A549 (cell line): ENCODE measurements around the gene USP17L15.
"Not testable (repeated sequence)": the region's sequence is repeated elsewhere in the genome, so short reads cannot be mapped to it uniquely, and the experiment has no call there.

Experiments used
- CHD2 ChIP-seq: fragments of 150-350 bp; IDR thresholded peaks from 2 replicates; pipeline ENCODE4 v1.6.1; 2014; ENCODE audit warnings: low read length; ENCODE audit not compliant: partially characterized antibody
- E2F6 ChIP-seq: IDR thresholded peaks from 2 replicates; pipeline ENCODE4 v1.6.1; 2012; ENCODE audit warnings: low read depth, borderline replicate concordance
- JUN ChIP-seq, 2 experiments: fragments of >200 bp; sonication (Bioruptor Twin); formaldehyde crosslinking; IDR thresholded peaks; 2 replicates in 1 of 2; 3 replicates in 1 of 2; pipeline ENCODE4 v1.6.1; 2016 to 2017
- MAZ ChIP-seq: fragments of 150-350 bp; IDR thresholded peaks from 2 replicates; pipeline ENCODE4 v1.6.1; 2014; ENCODE audit warnings: antibody characterized with exemption, low read depth, low read length, borderline replicate concordance
- NR3C1 ChIP-seq: fragments of >200 bp; sonication (Bioruptor Twin); formaldehyde crosslinking; IDR thresholded peaks from 3 replicates; pipeline ENCODE4 v1.6.1; 2017
- PBX3 ChIP-seq: IDR thresholded peaks from 2 replicates; pipeline ENCODE4 v1.6.1; 2012
- POLR2A ChIP-seq: IDR thresholded peaks from 2 replicates; pipeline ENCODE4 v1.6.1; 2012; ENCODE audit warnings: mild to moderate bottlenecking, low read length
- RAD21 ChIP-seq, 2 experiments: fragments of >200 bp in 1 of 2; sonication (Bioruptor Twin) in 1 of 2; formaldehyde crosslinking in 1 of 2; IDR thresholded peaks in 1 of 2; conservative IDR thresholded peaks in 1 of 2; 2 replicates in 1 of 2; 3 replicates in 1 of 2; pipeline ENCODE4 v1.6.1; 2012 to 2018; ENCODE audit warnings: inconsistent platforms in 1 of 2
- RARB ChIP-seq: fragments of 250-450 bp; sonication (Bioruptor Pico); IDR thresholded peaks from 2 replicates; pipeline ENCODE4 v1.8.0; 2021; ENCODE audit warnings: mild to moderate bottlenecking, moderate library complexity
- RCOR1 ChIP-seq: fragments of 150-350 bp; IDR thresholded peaks from 2 replicates; pipeline ENCODE4 v1.6.1; 2014; ENCODE audit warnings: antibody characterized with exemption, low read length, low read depth
- REST ChIP-seq: fragments of 200-600 bp; sonication (generic); IDR thresholded peaks from 2 replicates; pipeline ENCODE4 v1.6.1; 2016; ENCODE audit warnings: antibody characterized with exemption, mild to moderate bottlenecking, moderate library complexity
- ZC3H11A ChIP-seq: fragments of 450-650 bp; IDR thresholded peaks from 2 replicates; pipeline ENCODE4 v1.6.1; 2014; ENCODE audit warnings: antibody characterized with exemption, mild to moderate bottlenecking

GRCh38 chr4:9238461-9238860 is 4.3 kb downstream of the USP17L15 start:
- not testable (repeated sequence) for TF ChIP-seq E2F6; NR3C1; MAZ; ZC3H11A; RCOR1; POLR2A; RARB (CRISPR knock-in tag); PBX3; RAD21 (conservative IDR thresholded peaks at IDR 0.05 in 1 of 2, IDR thresholded peaks at IDR 0.05 in 1 of 2); CHD2; REST; JUN (IDR thresholded peaks at IDR 0.05)
